ENCODE measurements around the gene C14orf93. TPM values are rescaled to one million over a fixed set of nuclear protein-coding genes. Genes with fewer than 3 reads are reported as not detected.

C14orf93 gene
- polyA plus RNA-seq, 1 donor from 2014 or later: 4.7 TPM

- Histone ChIP-seq H2AFZ (ENCODE audit: low read depth, low read length) (peak overlapping the region; percentile 9), H3K9ac (ENCODE audit: low read length) (no peak overlapping the region), H3K9me3 (ENCODE audit: low read length) (no peaks in the 10 kb centered on the region), H4K20me1 (ENCODE audit: insufficient read depth) (no peaks in the 10 kb centered on the region), H3K79me2 (replicated peaks; ENCODE audit: insufficient read depth, low read length) (peaks cover 25% of the 10 kb centered on the region), H3F3A (ENCODE audit: insufficient read depth, low read length, poor library complexity, severe bottlenecking) (no peaks in the 10 kb centered on the region), H3K4me2 (ENCODE audit: low read length) (no peak overlapping the region), H3K36me3 (ENCODE audit: insufficient read depth, low read length) (no peaks in the 10 kb centered on the region), H3K27ac (ENCODE audit: low read length) (no peak overlapping the region), H3K27me3 (ENCODE audit: insufficient read depth, low read depth, low read length) (peaks cover 19% of the 10 kb centered on the region), H3K9me2 (ENCODE audit: insufficient read depth, low read length) (no peaks in the 10 kb centered on the region), H3K4me3 (ENCODE audit: low read length) (no peak overlapping the region)
- TF ChIP-seq EP300 (conservative IDR thresholded peaks at IDR 0.05; ENCODE audit: poor library complexity, severe bottlenecking) (no peak), POLR2AphosphoS5 (IDR thresholded peaks at IDR 0.05) (no peak), SMC3 (conservative IDR thresholded peaks at IDR 0.05; ENCODE audit: poor library complexity) (no peak), EZH2 (IDR thresholded peaks at IDR 0.05; ENCODE audit: borderline replicate concordance, insufficient read depth, low read length, poor library complexity, severe bottlenecking) (no peak), REST (IDR thresholded peaks at IDR 0.05; ENCODE audit: borderline replicate concordance) (no peak), RAD21 (conservative IDR thresholded peaks at IDR 0.05) (no peak), TAF1 (IDR thresholded peaks at IDR 0.05; ENCODE audit: low read depth) (no peak), MXI1 (conservative IDR thresholded peaks at IDR 0.05; ENCODE audit: poor library complexity, severe bottlenecking) (no peak)
- TF ChIP-seq, protein P1, sequence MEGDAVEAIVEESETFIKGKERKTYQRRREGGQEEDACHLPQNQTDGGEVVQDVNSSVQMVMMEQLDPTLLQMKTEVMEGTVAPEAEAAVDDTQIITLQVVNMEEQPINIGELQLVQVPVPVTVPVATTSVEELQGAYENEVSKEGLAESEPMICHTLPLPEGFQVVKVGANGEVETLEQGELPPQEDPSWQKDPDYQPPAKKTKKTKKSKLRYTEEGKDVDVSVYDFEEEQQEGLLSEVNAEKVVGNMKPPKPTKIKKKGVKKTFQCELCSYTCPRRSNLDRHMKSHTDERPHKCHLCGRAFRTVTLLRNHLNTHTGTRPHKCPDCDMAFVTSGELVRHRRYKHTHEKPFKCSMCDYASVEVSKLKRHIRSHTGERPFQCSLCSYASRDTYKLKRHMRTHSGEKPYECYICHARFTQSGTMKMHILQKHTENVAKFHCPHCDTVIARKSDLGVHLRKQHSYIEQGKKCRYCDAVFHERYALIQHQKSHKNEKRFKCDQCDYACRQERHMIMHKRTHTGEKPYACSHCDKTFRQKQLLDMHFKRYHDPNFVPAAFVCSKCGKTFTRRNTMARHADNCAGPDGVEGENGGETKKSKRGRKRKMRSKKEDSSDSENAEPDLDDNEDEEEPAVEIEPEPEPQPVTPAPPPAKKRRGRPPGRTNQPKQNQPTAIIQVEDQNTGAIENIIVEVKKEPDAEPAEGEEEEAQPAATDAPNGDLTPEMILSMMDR (IDR thresholded peaks at IDR 0.05; ENCODE audit: poor library complexity, severe bottlenecking): no peak
These were observed 33.1 kb downstream of the C14orf93 start for GRCh38 chr14:22976620-22977433.

DNA sequence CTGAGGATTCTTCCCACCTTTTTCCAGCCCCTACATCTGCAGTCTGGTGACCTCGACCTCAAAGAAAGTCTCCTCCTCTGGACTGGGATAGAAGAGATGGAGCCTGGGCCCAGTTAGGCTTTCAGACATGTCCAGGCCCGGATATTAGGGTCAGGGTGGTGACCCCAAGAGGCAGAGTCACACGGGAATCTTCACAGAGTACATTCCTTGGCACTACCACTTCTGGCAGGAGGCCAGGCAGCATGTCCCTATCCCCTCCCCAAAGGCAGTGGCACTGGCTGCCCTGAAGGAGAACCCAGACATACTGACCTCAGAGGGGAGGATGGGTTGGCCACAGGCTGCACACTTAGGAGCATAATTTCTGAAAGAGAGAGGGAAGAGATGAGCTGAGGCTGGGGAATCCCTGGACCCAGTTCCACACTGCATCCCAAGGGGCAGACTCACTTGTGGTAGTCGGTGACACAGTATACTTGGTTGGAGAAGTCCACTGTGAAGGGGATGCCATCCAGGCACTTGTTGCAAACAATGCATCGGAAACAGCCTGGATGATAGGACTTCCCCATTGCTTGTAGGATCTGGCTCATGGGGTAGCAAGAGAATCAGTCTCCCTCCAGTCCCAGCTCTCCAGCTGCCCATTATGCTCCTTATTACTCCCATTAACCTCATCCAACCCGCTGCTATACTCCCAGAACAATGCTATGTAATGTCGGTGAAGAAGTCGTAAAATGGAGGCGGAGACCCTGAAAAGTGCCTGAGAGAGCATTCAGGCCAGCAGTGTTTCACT, 35.2 kb downstream of the C14orf93 start:
- Histone ChIP-seq H4K20me1 (ENCODE audit: insufficient read depth) (no peaks in the 10 kb centered on the region), H3K79me2 (replicated peaks; ENCODE audit: insufficient read depth, low read length) (peaks cover 6% of the 10 kb centered on the region), H3K27ac (ENCODE audit: low read length) (no peak overlapping the region), H3K4me2 (ENCODE audit: low read length) (no peak overlapping the region), H2AFZ (ENCODE audit: low read depth, low read length) (no peak overlapping the region), H3K4me3 (ENCODE audit: low read length) (no peak overlapping the region), H3K9me3 (ENCODE audit: low read length) (no peaks in the 10 kb centered on the region), H3F3A (ENCODE audit: insufficient read depth, low read length, poor library complexity, severe bottlenecking) (no peaks in the 10 kb centered on the region), H3K9me2 (ENCODE audit: insufficient read depth, low read length) (no peaks in the 10 kb centered on the region), H3K27me3 (ENCODE audit: insufficient read depth, low read depth, low read length) (no peaks in the 10 kb centered on the region), H3K36me3 (ENCODE audit: insufficient read depth, low read length) (no peaks in the 10 kb centered on the region), H3K9ac (ENCODE audit: low read length) (no peak overlapping the region)
- TF ChIP-seq REST (IDR thresholded peaks at IDR 0.05; ENCODE audit: borderline replicate concordance): no peak
- no peak for TF ChIP-seq EZH2 (IDR thresholded peaks at IDR 0.05; ENCODE audit: borderline replicate concordance, insufficient read depth, low read length, poor library complexity, severe bottlenecking)

Data from neural cell (in vitro differentiated cells).